ENCODE data around the gene DAPK1.

The DAPK1 gene

GRCh38 chr9:87663556-87663955, 165.9 kb downstream of the DAPK1 start:
- no peak for DNase-seq (ENCODE audit: low read depth in 2 of 3, low spot score in 2 of 3)

DNA sequence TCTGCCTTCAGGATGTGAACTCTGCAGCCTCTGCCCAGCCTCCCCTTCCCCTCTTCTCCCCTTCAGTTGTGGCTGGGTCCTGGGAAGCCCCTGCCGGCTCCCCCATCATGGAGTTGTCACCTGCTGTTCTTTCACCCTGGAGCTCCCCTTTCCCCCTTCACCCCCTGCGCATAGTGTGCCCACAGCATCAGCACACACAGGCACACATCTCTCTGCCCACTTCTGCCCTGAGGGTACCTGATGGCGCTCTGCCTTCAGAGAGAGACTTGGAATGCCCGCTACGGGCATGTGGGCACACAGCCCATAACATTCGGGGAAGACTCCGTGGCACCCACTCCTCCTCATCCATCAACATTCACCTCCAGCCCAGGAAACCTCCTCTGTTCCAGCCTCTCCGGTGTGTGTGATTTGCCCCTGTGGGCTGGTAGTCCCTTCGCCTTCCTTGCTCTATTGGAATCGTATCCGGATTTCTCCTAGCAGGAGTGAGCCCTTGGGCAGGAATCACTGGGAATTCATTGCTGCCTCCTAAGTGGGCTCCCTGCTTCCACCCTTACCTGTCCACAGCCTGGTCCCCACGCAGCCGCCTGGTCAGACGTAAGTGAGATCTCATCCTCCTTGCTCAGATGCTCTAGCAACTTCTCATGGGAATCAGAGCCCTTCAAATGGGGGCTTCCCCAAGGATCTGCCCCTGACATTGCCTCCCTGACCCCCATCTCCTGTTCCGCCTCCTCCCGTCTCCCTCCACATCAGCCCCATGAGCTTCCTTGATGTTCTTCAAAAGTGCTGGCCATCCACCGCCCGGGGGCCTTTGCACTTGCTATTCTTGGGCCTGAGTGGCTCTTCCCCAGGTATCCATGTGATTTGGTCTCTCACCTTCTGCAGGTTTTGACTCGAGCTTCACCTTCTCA, 166.7 kb downstream of the DAPK1 start:
- no peak for DNase-seq (ENCODE audit: low read depth in 2 of 3, low spot score in 2 of 3)

GRCh38 chr9:87665505-87665904, 167.8 kb downstream of the DAPK1 start:
- no peak for DNase-seq (ENCODE audit: low read depth in 2 of 3, low spot score in 2 of 3)

DNA sequence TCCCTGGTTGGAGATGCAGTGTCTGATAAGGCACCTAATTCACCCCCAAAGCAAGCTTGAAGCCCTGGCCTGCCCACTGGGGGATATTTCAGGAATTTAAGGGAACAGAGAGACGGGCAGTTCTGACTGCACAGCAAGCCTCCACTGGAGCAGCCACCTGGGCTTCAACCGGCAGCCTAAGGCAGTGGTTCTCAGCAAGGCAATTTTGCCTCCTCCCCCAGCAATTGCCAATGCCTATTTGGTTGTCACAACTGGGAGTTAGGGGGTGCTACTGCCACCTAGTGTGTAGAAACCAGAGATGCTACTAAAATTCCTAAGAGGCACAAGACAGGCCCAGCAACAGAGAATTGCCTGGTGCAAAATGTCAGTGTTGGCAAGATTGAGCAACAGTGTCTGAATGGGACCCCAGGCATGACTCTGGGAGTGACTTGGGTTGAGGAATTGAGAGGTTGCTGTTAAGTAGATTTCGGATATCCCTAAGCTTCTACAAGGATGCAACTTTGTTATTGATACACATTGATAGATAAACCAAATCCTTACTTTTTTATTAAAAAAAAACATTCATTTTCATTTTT, 169.6 kb downstream of the DAPK1 start:
- DNase-seq (ENCODE audit: low read depth in 2 of 3, low spot score in 2 of 3): no peak

DNA sequence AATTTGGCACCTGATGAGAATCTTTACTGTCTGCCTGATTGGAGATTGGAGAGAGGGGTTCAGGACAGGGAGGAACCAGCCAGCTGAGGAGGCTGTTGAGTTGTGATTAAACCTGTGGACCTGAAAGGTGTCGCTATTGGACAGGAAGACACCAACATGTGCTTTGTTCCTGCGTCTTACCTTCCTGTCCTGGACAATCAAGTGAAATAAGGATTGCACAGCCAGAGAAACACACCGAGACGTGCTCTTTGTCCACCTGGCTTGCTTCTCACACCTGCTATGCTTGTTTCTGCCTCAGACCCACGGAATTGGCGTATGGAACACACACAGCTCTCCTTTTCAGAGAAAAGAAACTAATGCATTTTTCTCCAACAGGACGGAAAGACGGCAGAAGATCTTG, 170.6 kb downstream of the DAPK1 start:
- no peak for DNase-seq (ENCODE audit: low read depth in 2 of 3, low spot score in 2 of 3)

- DNase-seq (ENCODE audit: low read depth in 2 of 3, low spot score in 2 of 3): no peak
These were observed 171.1 kb downstream of the DAPK1 start for GRCh38 chr9:87668722-87669121.

DNA sequence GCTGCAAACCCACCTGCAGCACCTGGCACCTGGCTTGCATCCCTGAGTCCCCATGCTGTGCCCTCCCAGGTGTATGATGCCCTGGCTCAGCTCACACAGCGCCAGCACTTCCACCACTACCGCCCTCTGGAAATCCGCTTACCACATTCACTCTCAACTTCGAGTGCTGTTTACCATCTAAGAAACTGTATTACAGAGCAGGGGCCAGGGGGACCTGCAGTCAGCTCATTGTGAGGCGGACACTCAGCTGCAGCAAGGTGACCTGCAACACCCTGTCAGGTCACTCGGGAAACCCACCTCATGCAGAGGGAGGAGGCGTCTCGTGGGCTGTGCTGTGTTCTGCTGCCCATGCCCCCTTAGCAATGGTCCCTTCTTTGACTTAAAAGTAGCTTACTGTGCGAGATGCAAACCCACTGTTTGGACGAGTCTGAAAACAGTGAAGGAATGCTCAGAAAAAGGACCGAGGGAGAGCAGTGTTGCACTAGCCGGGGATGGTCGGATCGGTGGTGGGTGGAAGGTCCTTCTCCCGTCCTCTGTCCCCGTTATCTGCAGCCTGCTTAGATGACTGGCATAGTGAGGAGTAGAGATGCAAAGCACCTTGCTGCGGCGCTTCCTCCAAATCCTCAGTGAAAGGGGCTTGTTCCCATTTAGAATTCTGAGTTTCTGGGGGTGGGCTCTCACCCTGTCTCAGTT, 173.1 kb downstream of the DAPK1 start:
- no peak for DNase-seq (ENCODE audit: low read depth in 2 of 3, low spot score in 2 of 3)

GRCh38 chr9:87671478-87671877, 173.8 kb downstream of the DAPK1 start:
- no peak for DNase-seq (ENCODE audit: low read depth in 2 of 3, low spot score in 2 of 3)

GRCh38 chr9:87671925-87672324, 174.3 kb downstream of the DAPK1 start:
- DNase-seq (ENCODE audit: low read depth in 2 of 3, low spot score in 2 of 3): no peak

- DNase-seq (ENCODE audit: low read depth in 2 of 3, low spot score in 2 of 3): no peak
These were observed 174.9 kb downstream of the DAPK1 start for GRCh38 chr9:87672586-87672985.

GRCh38 chr9:87673446-87674120, 175.9 kb downstream of the DAPK1 start:
- DNase-seq (ENCODE audit: low read depth in 2 of 3, low spot score in 2 of 3): no peak

- no peak for DNase-seq (ENCODE audit: low read depth in 2 of 3, low spot score in 2 of 3)
These were observed 177.1 kb downstream of the DAPK1 start for GRCh38 chr9:87674565-87675299.

- no peak for DNase-seq (ENCODE audit: low read depth in 2 of 3, low spot score in 2 of 3)
These were observed 178.3 kb downstream of the DAPK1 start for GRCh38 chr9:87675906-87676515.

DNA sequence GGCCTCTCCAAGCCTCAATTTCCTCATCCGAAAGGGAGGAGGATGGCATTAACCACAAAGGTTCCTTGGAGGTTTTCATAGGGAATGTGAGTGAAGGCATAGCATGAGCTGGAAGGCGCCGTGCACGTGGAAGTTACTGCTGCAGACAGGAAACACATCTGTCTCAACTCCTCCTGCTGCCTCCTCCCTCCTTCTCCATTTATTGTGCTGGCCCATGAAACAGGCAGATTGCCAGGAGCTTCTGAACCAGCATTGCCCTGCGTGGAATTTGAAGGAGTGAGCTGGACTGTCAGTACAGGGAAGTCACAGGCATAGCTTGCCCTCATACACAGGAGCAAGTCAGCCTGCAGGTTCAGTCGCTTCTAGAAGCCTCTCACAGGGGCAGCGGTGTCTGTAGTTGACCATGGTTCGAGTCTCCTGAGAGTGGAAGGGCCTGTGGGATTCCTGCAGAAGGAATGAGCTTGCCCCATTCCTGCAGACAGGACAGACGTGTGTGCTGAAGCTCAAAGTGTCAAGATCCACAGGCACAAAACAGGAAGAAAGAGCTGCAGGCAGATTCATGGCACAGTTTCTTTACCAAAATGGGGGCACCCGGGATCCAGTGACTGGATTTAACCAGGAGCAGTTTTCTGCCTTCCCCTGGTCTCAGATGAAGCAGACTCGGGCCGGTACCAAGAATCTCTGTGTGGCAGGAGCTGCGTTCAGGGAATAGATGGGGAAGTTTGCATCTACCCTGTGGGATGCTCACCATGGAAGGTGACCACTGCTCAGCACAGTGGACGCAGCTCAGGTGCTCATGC, 179.5 kb downstream of the DAPK1 start:
- DNase-seq (ENCODE audit: low read depth in 2 of 3, low spot score in 2 of 3): no peak

DNA sequence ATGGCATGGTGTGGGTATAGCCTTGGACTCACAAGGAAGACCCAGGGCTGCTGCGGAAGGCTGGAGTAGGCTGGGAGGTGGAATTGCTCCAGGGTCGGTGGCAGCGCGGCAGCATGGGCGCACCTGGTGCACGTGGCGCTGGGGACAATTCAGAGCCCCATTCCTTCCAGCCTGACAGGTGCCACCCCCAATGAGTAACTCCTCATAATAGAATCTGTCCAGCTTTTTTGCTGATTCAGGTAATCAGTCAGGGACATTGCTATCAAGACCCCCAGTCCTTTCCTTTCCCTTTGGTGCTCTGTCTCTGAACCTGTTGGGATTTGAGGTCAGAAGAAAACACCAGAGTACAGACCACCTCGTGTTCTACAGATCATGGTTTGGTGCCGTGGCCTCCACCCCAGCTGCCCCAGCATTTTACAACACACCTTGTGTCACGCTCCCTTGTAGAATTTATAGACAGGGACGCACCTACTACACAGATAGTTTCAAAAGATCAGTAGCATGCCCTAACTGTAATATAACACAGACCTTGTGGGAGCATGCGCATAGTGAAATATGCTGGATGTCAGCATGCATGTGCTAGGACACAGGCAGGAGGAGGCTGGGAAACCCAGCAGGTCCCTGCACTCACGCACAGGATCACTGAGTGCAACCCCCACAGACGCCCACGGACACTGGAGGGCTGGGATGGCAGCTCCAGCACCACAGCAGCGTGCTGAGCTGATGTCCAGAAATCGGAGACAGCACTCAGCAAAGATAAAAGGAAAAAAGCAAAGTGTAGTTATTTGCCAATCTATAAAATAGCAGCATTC, 180.3 kb downstream of the DAPK1 start:
- no peak for DNase-seq (ENCODE audit: low read depth in 2 of 3, low spot score in 2 of 3)

- no peak for DNase-seq (ENCODE audit: low read depth in 2 of 3, low spot score in 2 of 3)
These were observed 181.1 kb downstream of the DAPK1 start for GRCh38 chr9:87678650-87679355.

GRCh38 chr9:87681271-87682061, 183.8 kb downstream of the DAPK1 start:
- DNase-seq (ENCODE audit: low read depth in 2 of 3, low spot score in 2 of 3): no peak
